Ishikawa (cell line): Measurements from ENCODE around the gene UBE2I.

ENCODE experiments used
- CEBPB ChIP-seq: IDR thresholded peaks from 2 replicates; pipeline ENCODE4 v1.6.1; 2012
- CREB1 ChIP-seq: IDR thresholded peaks from 2 replicates; pipeline ENCODE4 v1.6.1; 2012; ENCODE audit warnings: low read depth
- EP300 ChIP-seq: IDR thresholded peaks from 2 replicates; pipeline ENCODE4 v1.6.1; 2012; ENCODE audit warnings: borderline replicate concordance
- FOXM1 ChIP-seq: IDR thresholded peaks from 2 replicates; pipeline ENCODE4 v1.6.1; 2012; ENCODE audit warnings: low read depth, borderline replicate concordance
- MAX ChIP-seq: IDR thresholded peaks from 2 replicates; pipeline ENCODE4 v1.6.1; 2012
- RAD21 ChIP-seq: IDR thresholded peaks from 2 replicates; pipeline ENCODE4 v1.6.1; 2012; ENCODE audit warnings: low read depth
- TAF1 ChIP-seq: IDR thresholded peaks from 2 replicates; pipeline ENCODE4 v1.6.1; 2012; ENCODE audit warnings: low read depth, mild to moderate bottlenecking
- USF1 ChIP-seq: IDR thresholded peaks from 2 replicates; pipeline ENCODE4 v1.6.1; 2012

GRCh38 chr16:1281517-1281916, 27.9 kb upstream of the UBE2I start:
- no peak for TF ChIP-seq TAF1
- TF ChIP-seq CREB1 = no peak
- no peak for TF ChIP-seq RAD21
- TF ChIP-seq USF1 = no peak
- no peak for TF ChIP-seq MAX
- TF ChIP-seq FOXM1 = no peak
- no peak for TF ChIP-seq EP300
- no peak for TF ChIP-seq CEBPB
